Stimulated activated CD4-positive, alpha-beta T cell treated with anti-CD3 and anti-CD28 coated beads, Interleukin-15, amount 100 ng/mL, for 48 hours (primary cell): ENCODE data around the gene NPAT.
A peak's percentile ranks its signal among the peaks of the same experiment; 100 is the strongest.
"Not testable (repeated sequence)": the region's sequence is repeated elsewhere in the genome, so short reads cannot be mapped to it uniquely, and the experiment has no call there.

Experiments
- DNase-seq, 2 donors: peaks; one replicate each; pipeline ENCODE4 v3.0.0-alpha.2; 2020; ENCODE audit warnings: low read depth in 2 of 2

NPAT gene

DNA sequence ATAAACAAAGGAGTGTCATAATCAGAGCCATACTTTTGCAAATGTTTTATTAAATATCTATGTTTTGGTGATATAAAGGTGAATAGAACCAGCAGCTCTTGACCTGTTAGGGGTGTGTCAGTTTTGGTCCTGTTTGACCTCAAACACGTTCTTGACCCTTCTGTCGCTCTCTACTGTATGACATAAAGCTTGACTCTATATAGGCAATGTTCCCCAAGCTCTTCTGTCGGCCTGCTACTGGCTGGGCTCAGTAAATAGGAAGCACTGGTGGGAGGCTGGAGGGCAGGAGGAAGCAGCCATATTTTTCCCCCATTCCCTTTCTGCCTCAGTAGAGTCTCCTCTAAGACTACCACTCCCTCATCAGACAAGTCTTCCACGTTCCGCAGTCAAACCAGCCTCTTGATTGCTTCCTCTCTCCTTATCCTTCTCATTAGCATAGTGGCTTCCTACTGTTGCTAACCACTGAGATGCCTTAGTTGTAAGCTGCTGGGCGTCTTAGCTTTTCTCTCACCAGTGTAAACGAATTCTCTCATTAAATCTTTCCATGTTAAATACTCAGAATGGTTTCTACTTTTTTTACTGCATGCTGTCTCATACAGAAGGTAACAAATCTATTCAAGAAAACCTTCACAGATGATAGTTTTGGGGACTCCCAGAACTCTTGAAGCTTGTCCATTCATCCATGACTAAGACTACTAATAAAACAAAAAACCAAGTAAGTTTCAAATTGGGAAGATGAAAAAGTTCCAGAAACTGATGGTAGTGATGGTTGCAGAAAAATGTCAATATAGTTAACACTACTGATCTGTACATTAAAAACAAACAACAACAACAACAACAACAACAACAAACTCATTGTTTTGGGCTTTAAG is 3.3 kb downstream of the NPAT start:
- no peak for DNase-seq

DNA sequence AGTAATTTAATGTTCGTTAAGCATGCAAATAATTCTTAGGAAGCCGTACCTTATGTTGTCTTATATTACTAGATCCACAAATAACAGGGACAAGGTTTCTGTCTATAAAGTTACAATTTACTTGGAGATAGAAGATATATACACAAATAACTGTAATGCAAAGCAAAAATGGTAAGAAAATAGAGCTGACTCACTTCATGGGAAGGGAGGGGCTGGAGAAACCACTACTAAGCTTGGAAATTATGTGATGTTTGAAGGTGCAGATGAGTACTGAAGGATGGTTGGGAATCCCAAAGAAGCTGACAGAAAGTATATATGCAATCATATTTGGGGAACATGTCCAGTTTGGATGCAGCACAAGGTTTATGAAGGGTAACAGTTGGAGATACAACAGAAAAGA is 4.0 kb downstream of the NPAT start:
- no peak for DNase-seq

DNA sequence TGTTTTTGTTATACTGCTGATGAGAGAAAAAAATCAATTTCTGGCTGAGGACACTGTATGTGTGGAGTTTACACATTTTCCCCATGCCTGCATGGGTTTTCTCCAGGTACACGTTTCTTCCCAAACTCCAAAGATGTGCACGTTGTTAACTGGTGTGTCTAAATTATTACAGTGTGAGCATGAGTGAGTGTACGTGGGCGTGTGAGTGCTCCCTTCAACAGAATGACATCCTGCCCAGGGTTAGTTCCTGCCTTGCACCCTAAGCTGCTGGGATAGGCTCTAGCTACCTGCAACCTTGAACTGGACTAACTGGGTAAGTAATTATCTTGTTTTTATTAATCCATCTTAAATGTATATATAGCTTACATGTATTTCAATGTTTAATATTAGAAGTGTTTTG is 5.5 kb downstream of the NPAT start:
- DNase-seq = no peak

DNA sequence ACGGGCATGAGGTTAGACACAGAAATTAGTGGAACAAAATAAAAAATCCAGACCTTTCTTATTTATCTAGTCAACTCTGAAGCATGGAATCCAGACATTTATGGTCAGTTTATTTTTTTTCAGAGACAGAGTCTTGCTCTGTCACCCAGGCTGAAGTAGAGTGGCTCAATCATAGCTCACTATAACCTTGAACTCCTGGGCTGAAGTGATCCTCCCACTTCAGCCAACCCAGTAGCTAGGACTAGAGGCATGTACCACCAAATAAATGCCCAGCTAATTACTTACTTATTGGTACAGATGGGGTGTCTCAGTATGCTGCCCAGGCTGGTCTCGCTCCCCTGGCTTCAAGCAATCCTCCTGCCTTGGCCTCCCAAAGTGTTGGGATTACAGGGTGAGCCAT is 8.7 kb downstream of the NPAT start:
- DNase-seq = no peak

DNA sequence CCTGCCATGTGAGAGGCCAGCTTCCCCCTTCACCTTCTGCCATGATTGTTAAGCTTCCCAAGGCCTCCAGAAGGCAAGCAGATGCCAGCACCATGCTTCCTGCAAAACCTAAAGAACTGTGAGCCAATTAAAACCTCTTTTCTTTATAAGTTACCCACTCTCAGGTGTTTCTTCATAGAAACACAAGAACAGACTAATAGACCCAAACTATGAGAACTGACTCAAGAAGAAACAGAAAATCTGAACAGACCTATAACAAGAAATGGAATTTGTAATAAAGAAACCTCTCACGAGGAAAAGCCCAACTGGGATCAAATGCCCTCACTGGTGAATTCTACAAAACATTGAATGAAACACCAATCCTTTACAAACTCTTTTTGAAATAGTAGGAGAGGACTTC is 12.0 kb downstream of the NPAT start:
- DNase-seq = no peak

DNA sequence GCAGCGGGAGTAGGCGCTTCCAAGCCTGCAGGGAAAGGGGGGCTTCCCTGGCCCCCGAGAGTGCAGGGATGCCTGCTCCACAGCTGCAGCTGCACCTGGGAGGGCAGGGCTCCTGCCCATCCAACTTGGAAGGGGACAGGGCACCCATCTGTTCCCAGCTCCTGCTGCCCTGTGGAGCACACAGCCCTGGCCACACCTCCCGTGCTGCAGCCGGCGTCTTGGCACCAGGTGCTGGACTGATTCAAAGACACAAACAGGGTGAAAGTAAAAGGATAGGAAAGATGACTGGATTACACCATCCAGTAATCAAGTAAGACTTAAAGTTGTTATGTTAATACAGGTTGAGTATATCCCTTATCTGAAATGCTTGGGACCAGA is 14.8 kb downstream of the NPAT start:
- DNase-seq = no peak

DNA sequence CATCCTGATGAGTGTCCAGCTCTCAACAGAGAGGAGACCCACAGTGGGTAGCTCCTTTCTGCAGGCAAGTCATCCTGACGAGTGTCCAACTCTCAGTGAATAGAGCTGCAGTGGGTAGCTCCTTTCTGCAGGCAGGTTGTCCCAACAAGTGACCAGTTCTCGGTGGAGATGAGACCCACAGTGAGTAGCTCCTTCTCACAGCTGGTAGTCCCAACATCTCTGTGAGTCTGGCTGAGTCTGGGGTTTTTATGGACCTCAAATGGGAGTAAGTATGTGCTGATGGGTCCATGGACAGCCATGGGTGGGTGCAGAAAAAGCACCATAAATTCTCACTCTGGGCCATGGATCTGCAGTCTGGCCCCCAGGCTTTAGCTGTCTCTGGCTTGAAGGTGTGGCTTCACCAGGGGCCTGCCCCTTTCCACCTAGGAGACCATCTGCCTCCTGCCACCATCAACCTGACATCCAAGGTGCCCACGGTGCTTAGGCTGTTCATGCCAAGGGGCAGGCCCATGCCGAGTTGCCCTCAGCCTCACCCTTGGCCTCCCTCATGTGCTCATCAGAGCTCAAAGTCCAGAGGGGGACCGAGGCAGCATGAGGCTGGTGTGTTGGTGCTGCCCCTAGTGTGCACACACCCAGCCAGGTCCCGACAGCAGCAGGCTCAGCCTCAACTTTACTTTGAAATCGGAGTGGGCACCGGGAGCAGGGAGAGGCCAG is 15.3 kb downstream of the NPAT start:
- DNase-seq = no peak

DNA sequence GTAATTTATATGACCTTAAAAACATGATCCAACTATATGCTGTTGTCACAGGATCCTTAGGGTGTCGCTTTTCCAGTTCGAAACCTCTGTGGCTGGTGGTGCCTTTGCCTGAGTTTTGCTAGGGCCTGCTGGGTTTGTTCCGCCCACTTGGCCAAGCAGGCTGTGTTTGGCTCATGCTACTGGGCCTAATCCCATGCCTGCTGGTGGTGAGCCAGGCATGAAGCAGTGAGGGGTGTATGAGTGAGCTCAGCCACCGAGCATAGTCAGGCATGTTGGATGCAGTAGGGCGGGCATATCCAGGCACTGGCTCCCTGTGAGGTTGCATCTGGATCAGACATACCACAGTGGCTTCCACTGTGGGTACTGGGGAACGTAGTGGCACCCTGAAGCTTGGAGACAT is 16.3 kb downstream of the NPAT start:
- DNase-seq = no peak

DNA sequence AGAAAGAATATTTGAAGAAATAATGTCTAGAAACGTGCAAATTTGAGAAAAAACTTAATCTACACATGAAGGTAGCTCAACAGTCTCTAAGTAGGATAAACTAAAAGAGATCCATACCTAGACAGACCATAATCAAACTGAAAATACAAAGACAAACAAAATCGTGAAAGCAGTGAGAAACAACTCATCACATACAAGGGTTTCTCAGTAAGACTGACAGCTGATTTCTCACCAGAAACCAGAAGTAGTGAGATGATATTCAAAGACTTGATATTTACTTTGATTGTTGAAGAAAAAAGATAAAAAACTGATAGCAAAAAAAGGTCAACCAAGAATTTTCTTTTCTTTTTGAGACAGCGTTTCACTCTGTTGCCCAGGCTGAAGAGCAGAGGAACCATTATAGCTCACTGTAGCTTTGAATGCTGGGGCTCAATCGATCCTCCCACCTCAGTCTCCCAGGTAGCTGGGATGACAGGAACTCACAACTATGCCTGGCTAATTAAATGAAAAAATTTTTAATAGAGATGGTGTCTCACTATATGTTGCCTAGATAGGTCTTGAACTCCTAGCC is 17.4 kb downstream of the NPAT start:
- DNase-seq = no peak

DNA sequence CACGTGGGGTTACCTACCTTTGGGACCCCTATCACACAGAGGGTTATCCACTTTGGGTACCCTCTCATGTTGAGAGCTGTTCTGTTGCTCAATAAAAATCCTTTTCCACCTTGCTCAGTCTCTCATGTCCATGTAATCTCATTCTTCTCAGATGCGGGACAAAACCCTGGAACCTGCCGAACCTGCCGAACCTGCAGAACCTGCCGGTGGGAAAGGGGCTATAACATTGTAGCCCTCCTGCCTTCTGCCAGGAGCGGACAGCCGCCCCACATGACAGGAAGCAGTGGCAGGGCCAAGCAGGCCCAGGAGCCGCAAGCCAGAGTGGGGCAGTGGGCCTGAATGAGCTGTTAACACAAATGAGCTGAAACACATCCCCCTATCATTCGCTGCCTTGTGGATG is 18.1 kb downstream of the NPAT start:
- DNase-seq = no peak

DNA sequence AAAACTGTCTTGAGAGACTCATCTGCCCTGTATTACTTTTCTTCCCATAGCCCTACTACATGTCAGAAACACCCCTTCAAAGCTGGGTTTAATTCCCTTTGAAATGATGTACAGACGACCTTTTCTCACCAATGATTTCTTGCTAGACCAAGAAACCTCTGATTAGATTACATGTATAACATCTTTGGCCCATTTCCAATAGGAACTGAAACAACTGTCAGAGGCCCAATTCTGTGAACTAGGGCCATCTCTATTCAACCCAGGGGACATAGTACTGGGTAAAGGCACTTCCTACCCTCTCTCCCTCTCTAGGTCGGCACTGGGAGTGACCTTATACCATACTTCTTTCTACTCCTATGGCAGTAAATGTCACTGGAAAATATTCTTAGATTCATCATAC is 19.4 kb downstream of the NPAT start:
- no peak for DNase-seq

DNA sequence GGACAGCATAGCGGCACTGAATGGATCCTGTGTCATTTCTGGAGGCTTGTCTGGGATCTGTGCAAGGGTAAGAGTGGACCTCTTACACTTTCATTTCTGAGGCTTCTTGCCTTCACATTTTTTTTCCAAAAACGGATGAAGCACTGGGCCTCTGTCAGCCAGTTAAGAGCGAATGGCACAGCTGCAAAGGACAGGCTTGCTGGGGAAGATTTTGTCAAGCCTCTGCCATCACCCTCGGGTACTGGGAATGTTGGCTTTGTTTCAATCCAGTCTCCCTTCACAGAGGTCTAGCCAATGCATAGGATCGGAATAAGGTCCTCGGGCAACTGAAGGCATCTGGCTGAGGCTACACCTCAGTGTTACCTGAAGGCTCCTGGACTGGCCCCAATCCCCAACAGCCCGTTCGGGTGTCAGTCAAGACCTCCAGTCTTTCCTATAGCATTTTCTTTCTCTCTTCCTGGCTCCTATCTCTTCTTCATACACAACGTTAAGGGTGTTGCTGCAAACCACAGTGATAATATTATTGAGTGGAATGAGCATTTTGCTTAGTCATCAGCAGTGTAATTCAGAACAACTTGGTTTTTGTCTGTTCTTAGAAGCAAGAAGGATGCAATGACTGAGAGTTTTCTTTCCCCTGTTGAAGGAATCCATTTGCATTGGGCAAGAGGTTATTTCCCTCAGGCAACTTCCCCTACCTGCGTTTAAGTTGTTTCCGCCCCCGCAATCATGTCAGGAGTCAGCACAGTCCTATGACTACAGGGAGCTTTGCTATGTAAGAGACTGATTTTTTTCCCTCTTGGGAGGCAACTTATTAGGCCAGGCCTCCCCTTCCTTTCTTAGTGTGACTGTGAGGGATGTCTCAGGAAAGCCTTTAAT is 22.8 kb downstream of the NPAT start:
- peak; percentile 71 to 78 for DNase-seq

DNA sequence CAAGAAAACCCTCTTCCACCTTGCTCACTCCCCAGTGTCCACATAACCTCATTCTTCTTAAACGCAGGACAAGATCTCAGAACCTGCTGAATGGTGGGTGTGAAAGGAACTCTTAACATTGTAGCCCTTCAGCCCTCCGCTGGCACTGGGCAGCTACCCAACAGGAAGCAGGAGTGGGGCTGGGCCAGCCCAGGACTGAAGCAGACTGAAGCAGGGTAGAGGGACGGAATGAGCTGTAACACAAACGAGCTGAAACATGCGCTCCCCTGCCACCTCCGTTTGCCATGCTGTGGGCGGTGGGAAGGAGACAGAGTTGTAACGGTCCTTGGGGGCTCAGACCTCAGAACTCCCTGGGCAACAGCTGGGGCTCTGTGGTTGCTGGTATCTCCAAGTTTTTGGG is 23.6 kb downstream of the NPAT start:
- no peak for DNase-seq

DNA sequence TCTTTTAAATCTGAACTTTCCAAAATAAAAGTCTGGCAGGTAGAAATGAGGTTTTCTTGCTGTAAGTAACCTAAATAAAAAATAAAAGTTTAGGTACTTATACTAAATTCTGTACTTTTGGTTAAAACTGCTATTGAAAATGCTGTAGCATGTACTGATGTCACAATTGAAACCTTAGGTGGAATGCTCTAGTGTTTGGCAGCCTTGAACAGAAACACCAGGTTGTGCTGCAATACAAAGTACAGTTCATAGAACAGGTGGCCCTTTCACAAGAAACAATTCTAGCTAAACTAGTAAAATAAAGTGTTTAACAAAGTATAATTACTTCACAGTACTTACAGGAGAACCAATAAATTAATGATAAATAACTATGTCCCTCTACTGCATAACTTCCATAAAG is 25.1 kb downstream of the NPAT start:
- no peak for DNase-seq

DNA sequence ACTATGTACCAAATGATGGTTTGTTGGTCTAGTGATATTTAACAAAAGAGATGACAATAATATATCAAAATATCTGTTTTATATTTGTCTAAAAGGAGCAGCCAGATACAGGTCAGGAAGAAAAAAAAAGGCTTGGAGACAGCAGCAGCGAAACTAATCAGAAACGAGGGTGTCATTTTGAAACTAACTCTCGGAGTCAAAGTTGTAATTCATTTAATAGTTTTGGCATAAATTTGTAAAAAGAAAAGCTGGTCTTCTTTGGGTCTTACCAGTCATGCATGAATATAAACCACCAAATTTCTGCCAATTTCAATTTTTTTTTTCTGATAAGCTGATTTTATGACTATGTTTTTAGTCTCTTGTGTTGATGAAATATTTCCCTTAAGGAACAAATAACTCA is 25.5 kb downstream of the NPAT start:
- no peak for DNase-seq

DNA sequence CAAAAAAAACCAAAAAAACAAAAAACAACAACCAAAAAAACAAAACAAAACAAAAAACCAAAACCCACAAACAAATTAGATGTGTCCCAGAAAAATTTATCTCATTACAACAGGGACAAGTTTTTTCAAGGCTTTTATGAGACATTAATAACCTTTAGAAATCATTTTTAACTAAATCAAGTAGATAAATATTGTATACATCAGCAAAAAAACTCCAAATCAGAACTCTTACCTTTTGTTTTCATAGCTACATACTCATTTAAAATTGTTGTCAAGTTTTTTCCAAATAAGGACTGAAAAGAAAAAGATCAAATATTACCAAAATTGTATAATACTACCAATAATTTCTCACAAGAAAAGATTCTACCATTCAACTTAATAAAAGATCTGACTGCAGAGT is 28.7 kb downstream of the NPAT start:
- DNase-seq = no peak

DNA sequence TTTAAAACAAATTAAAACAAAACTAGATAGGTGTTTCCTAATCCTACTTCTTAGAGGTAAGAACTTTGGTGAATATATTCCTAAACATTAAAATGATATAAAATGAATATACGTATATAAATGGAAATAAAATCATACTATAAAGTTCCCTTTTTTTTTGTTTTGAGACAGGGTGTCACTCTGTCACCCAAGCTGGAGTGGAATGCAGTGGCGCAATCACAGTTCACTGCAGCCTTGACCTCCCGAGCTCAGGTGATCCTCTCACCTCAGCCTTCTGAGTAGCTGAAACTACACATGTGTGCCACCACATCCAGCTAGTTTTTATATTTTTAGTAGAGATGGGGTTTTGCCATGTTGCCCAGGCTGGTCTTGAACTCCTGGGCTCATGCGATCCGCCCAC is 44.9 kb downstream of the NPAT start:
- no peak for DNase-seq

DNA sequence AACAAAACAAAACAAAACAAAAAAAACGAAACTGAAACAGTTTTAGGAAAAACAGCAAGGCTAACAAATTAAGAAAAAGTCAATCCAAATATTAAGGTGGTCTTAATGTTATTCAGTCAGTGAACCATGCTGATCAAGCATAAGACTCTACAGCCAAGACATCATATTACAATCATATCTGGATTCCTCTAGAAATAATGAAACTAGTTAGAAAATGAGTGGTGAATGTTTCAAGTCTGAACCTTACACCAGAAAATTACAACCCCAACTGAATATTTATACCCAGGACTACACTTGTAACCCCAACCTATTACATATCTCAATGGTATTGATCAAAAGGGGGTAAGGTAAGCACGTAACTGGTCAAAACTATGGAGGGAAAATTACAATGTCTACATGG is 52.3 kb downstream of the NPAT start:
- no peak for DNase-seq

DNA sequence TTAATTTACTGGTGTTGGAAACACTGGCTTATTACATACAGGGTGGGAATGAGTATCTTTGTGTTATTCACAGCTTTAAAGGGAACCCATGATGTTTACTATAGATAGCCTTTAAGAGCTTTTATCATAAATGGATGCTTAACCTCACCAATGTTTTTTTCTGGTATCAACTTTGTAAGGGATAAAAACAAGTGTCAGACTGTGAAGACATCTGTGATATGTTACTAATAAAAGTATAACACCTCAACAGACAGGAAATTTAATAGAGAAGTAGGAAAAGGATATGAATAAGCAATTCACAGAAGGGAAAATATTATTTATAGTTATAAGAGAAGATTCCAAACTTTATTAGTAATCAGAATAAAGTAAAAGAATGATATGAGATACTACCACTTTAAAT is 54.8 kb downstream of the NPAT start:
- DNase-seq = no peak

DNA sequence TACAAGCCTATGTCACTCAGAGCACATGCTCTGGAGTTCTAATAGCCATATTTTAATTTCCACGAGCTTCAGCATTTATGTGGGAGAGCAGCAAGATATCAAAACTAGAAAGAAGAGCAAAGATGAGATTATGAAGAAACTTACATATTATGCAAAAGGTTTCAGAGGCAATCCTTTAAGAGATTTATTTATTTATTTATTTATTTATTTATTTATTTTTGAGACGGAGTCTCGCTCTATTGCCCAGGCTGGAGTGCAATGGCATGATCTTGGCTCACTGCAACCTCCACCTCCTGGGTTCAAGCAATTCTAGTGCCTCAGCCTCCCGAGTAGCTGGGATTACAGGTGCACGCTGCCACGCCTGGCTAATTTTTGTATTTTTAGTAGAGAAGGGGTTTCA is 59.6 kb downstream of the NPAT start:
- not testable (repeated sequence) for DNase-seq

DNA sequence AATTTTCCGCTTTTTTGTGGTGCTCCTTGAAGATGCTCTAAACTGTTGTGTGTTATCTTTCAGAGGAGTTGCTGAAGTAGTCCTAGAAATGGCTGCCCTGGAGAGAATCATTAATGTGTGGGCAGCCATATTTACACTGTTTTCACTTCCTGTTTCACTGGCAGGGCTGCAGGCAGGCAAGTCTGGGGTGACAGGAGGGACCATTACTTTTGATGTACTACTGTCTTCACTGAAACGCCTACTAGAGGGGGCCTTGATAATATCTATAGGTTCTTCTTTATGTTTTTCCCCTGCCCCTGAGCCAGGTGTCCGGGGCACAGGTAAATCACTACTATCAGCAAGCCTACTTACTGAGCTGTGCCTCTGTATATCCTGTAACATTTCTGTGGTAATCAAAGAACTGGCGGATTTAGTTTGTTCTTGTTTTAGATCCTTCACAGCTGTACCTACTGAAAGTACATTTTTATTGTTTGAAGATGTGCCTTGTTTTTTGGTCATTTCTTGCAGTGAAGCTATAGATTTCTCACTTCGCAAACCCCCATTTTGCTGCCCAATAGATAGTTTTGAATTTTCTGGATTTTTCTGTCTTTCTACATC is 61.4 kb downstream of the NPAT start:
- DNase-seq = no peak

DNA sequence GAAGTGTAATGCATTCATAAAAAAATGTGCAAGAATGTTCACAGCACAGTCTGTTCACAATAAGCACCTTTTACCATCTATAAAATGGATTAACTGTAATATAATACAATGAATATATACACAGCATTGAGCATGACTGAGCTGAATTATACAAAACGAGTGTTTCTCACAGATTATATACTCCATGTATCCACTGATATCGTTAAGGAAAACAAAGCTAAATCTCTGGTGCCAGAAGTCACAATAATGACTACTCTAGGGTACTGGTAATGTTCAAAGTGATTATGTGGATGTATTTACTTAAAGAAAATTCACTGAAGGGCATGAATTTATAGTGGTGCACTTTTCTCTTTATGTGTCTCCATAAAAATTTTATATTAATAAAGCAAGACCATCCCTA is 67.8 kb downstream of the NPAT start:
- DNase-seq = no peak
